Liver (tissue), 9 donors: ENCODE results near the gene OCSTAMP. TPM values are rescaled to one million over a fixed set of nuclear protein-coding genes. Genes with fewer than 3 reads are reported as not detected.

Experiments used
- DNase-seq: peaks from one replicate; pipeline ENCODE4 v3.0.0-alpha.2; 2017; ENCODE audit warnings: low spot score
- H3K27ac ChIP-seq, 2 donors: one replicate each; pipeline ENCODE4 v1.7.0; 2013; ENCODE audit warnings: inconsistent platforms in 2 of 2, low read length in 2 of 2, control low read depth in 1 of 2, low read depth in 1 of 2, mild to moderate bottlenecking in 1 of 2
- H3K27me3 ChIP-seq, 4 donors: one replicate each; pipeline versions ENCODE4 v1.6.1 to v1.7.0; 2013; ENCODE audit warnings: low read length in 3 of 4, inconsistent platforms in 1 of 4, mild to moderate bottlenecking in 1 of 4, moderate library complexity in 1 of 4; ENCODE audit not compliant: control insufficient read depth in 4 of 4, insufficient read depth in 4 of 4
- H3K36me3 ChIP-seq, 4 donors: one replicate each; pipeline versions ENCODE4 v1.6.1 to v1.7.0; 2013; ENCODE audit warnings: low read length in 3 of 4, mild to moderate bottlenecking in 3 of 4, low read depth in 1 of 4, moderate library complexity in 1 of 4; ENCODE audit not compliant: control insufficient read depth in 4 of 4, insufficient read depth in 3 of 4
- H3K4me1 ChIP-seq, 4 donors: one replicate each; pipeline versions ENCODE4 v1.6.1 to v1.7.0; 2013; ENCODE audit warnings: low read length in 3 of 4, mild to moderate bottlenecking in 3 of 4, moderate library complexity in 1 of 4; ENCODE audit not compliant: control insufficient read depth in 4 of 4, insufficient read depth in 4 of 4
- H3K4me3 ChIP-seq, 3 donors: one replicate each; pipeline versions ENCODE4 v1.6.1 to v1.7.0; 2013; ENCODE audit warnings: low read length in 3 of 3, control low read depth in 1 of 3, low read depth in 1 of 3, mild to moderate bottlenecking in 1 of 3
- H3K9ac ChIP-seq, 2 donors: one replicate each; pipeline ENCODE4 v1.7.0; 2013; ENCODE audit warnings: low read length in 2 of 2, mild to moderate bottlenecking in 2 of 2, moderate library complexity in 2 of 2, control low read depth in 1 of 2, low read depth in 1 of 2
- H3K9me3 ChIP-seq, 4 donors: one replicate each; pipeline versions ENCODE4 v1.6.1 to v1.7.0; 2013; ENCODE audit warnings: low read length in 3 of 4; ENCODE audit not compliant: control insufficient read depth in 4 of 4
- ATF3 ChIP-seq: IDR thresholded peaks from 2 replicates; pipeline ENCODE4 v1.6.1; 2016; ENCODE audit warnings: antibody characterized with exemption
- CTCF ChIP-seq: fragments of 150-350 bp; IDR thresholded peaks from 2 replicates; pipeline ENCODE4 v1.5.1; 2017; ENCODE audit warnings: improper control_type of control experiment, low read depth, low read length; ENCODE audit not compliant: missing input control
- EGR1 ChIP-seq, 2 donors: IDR thresholded peaks; 2 replicates each; pipeline ENCODE4 v1.6.1; 2016 to 2018; ENCODE audit warnings: antibody characterized with exemption in 2 of 2, low read depth in 2 of 2
- FOXA1 ChIP-seq: IDR thresholded peaks from 2 replicates; pipeline ENCODE4 v1.6.1; 2016; ENCODE audit warnings: antibody characterized with exemption
- FOXA2 ChIP-seq: IDR thresholded peaks from 2 replicates; pipeline ENCODE4 v1.6.1; 2016; ENCODE audit warnings: antibody characterized with exemption
- GABPA ChIP-seq, 2 donors: IDR thresholded peaks in 1 of 2; conservative IDR thresholded peaks in 1 of 2; 2 replicates each; pipeline ENCODE4 v1.6.1; 2016; ENCODE audit warnings: antibody characterized with exemption in 2 of 2, mild to moderate bottlenecking in 1 of 2, moderate library complexity in 1 of 2
- HNF4A ChIP-seq, 2 donors: conservative IDR thresholded peaks; 2 replicates each; pipeline ENCODE4 v1.6.1; 2016; ENCODE audit warnings: antibody characterized with exemption in 2 of 2, mild to moderate bottlenecking in 2 of 2
- HNF4G ChIP-seq: IDR thresholded peaks from 2 replicates; pipeline ENCODE4 v1.6.1; 2016; ENCODE audit warnings: antibody characterized with exemption
- JUND ChIP-seq, 2 donors: IDR thresholded peaks; 2 replicates each; pipeline ENCODE4 v1.6.1; 2016; ENCODE audit warnings: antibody characterized with exemption in 2 of 2
- MAX ChIP-seq: IDR thresholded peaks from 2 replicates; pipeline ENCODE4 v1.6.1; 2016; ENCODE audit warnings: antibody characterized with exemption
- NR2F2 ChIP-seq: IDR thresholded peaks from 2 replicates; pipeline ENCODE4 v1.6.1; 2016; ENCODE audit warnings: antibody characterized with exemption
- RAD21 ChIP-seq, 2 donors: IDR thresholded peaks; 2 replicates each; pipeline ENCODE4 v1.6.1; 2016; ENCODE audit warnings: antibody characterized with exemption in 2 of 2, mild to moderate bottlenecking in 2 of 2
- REST ChIP-seq: IDR thresholded peaks from 2 replicates; pipeline ENCODE4 v1.6.1; 2016; ENCODE audit warnings: antibody characterized with exemption, mild to moderate bottlenecking
- RXRA ChIP-seq, 2 donors: IDR thresholded peaks; 2 replicates each; pipeline ENCODE4 v1.6.1; 2017 to 2018; ENCODE audit warnings: antibody characterized with exemption in 2 of 2, mild to moderate bottlenecking in 1 of 2
- SP1 ChIP-seq: IDR thresholded peaks from 2 replicates; pipeline ENCODE4 v1.6.1; 2018; ENCODE audit warnings: antibody characterized with exemption, mild to moderate bottlenecking
- TAF1 ChIP-seq: conservative IDR thresholded peaks from 2 replicates; pipeline ENCODE4 v1.6.1; 2016; ENCODE audit warnings: antibody characterized with exemption, mild to moderate bottlenecking
- YY1 ChIP-seq: IDR thresholded peaks from 2 replicates; pipeline ENCODE4 v1.6.1; 2016; ENCODE audit warnings: antibody characterized with exemption, mild to moderate bottlenecking
- ZBTB33 ChIP-seq: IDR thresholded peaks from 2 replicates; pipeline ENCODE4 v1.6.1; 2016; ENCODE audit warnings: antibody characterized with exemption
- WGBS: extraction: QIAGEN DNeasy Blood & Tissue Kit; methylation state at CpG from one replicate; pipeline ENCODE4 v1.1.7; 2013; 5-methylcytosine and 5-hydroxymethylcytosine counted together
- polyA plus RNA-seq, 2 donors: library from polyadenylated mRNA; stranded (reverse) in 1 of 2; unstranded in 1 of 2; fragments of 200-250 nt in 1 of 2; fragments of >200 nt in 1 of 2; fragmentation: Nextera tagmentation in 1 of 2; extraction: Ambion mirVana in 1 of 2; gene quantifications; one replicate each; pipeline versions ENCODE4 v1.2.1 to v1.2.3, GENCODE V29; 2013 to 2015
- total RNA-seq, 2 donors: library from RNA; depleted of rRNA; stranded (reverse); fragments of >200 nt; gene quantifications; one replicate each; pipeline ENCODE4 v1.2.3, GENCODE V29; 2014
- donor health status: healthy.
- donor health status: healthy.
- donor health status: healthy.
- donor health status: healthy.
- donor health status: healthy.

OCSTAMP gene
- total and polyA plus RNA-seq, 4 donors = not detected

GRCh38 chr20:46576774-46577395, 26.4 kb upstream of the OCSTAMP start:
- no peaks in the 10 kb centered on the region for H3K9me3 ChIP-seq
- H3K4me3 ChIP-seq = no peak overlapping the region
- H3K36me3 ChIP-seq = no peaks in the 10 kb centered on the region
- 89% methylated on average over 6 of the region's 6 CpGs for WGBS
- H3K4me1 ChIP-seq = no peaks in the 10 kb centered on the region
- no peak for DNase-seq
- H3K27ac ChIP-seq = no peak overlapping the region
- TF ChIP-seq HNF4A (conservative IDR thresholded peaks at IDR 0.05) = no peak
- TF ChIP-seq MAX = no peak
- TF ChIP-seq ZBTB33 = no peak
- no peak for TF ChIP-seq RXRA (IDR thresholded peaks at IDR 0.05)
- no peak for TF ChIP-seq NR2F2
- TF ChIP-seq REST = no peak
- TF ChIP-seq ATF3 = no peak
- TF ChIP-seq JUND (IDR thresholded peaks at IDR 0.05) = no peak
- TF ChIP-seq GABPA (IDR thresholded peaks at IDR 0.05 in 1 of 2, conservative IDR thresholded peaks at IDR 0.05 in 1 of 2) = no peak
- TF ChIP-seq EGR1 (IDR thresholded peaks at IDR 0.05; ENCODE audit: low read depth in 2 of 2) = no peak
- no peak for TF ChIP-seq RAD21 (IDR thresholded peaks at IDR 0.05)
- TF ChIP-seq HNF4G = no peak
- TF ChIP-seq FOXA2 = no peak
- no peak for TF ChIP-seq TAF1
- TF ChIP-seq CTCF = no peak
- no peak for TF ChIP-seq SP1
- no peak for TF ChIP-seq YY1
- TF ChIP-seq FOXA1 = no peak
- peaks cover 0 to 2% (median 0%) of the 10 kb centered on the region in 4 donors for H3K27me3 ChIP-seq
- H3K9ac ChIP-seq = no peak overlapping the region
